GM19455 (cell line): ENCODE data around the gene ZNF107.
A peak's percentile ranks its signal among the peaks of the same experiment; 100 is the strongest.

ENCODE experiments used
- ATAC-seq: cut with Tn5 transposase; IDR thresholded peaks from one replicate; pipeline ENCODE4 v1.9.1; 2021; ENCODE audit not compliant: unreplicated experiment

The ZNF107 gene

GRCh38 chr7:64665980-64666662 lies at the start of gene ZNF107:
TSS of gene ZNF107 (plus strand) at chr7:64666133. CDS start at chr7:64666283, 150 bp downstream.
- ATAC-seq: peak; percentile 99

- no peak for ATAC-seq
Measured at GRCh38 chr7:64618785-64619456, 47.0 kb upstream of the ZNF107 start.

- ATAC-seq: no peak
Measured at GRCh38 chr7:64619705-64620104, 46.2 kb upstream of the ZNF107 start.

- ATAC-seq: no peak
Measured at GRCh38 chr7:64621656-64622055, 44.3 kb upstream of the ZNF107 start.

GRCh38 chr7:64625114-64626082 lies 40.5 kb upstream of the ZNF107 start:
- ATAC-seq: no peak

GRCh38 chr7:64626083-64626469 lies 39.9 kb upstream of the ZNF107 start:
- ATAC-seq: no peak

GRCh38 chr7:64626557-64626956 lies 39.4 kb upstream of the ZNF107 start:
- ATAC-seq: no peak

GRCh38 chr7:64628192-64628591 lies 37.7 kb upstream of the ZNF107 start:
- no peak for ATAC-seq

- ATAC-seq: no peak
Measured at GRCh38 chr7:64628721-64629120, 37.2 kb upstream of the ZNF107 start.

- ATAC-seq: no peak
Measured at GRCh38 chr7:64630496-64630895, 35.4 kb upstream of the ZNF107 start.

GRCh38 chr7:64632029-64632428 lies 33.9 kb upstream of the ZNF107 start:
- ATAC-seq: no peak

GRCh38 chr7:64633401-64633800 lies 32.5 kb upstream of the ZNF107 start:
- ATAC-seq: no peak

GRCh38 chr7:64634406-64635062 lies 31.4 kb upstream of the ZNF107 start:
- ATAC-seq: no peak

- ATAC-seq: no peak
Measured at GRCh38 chr7:64636386-64636785, 29.5 kb upstream of the ZNF107 start.

- no peak for ATAC-seq
Measured at GRCh38 chr7:64637521-64638445, 28.1 kb upstream of the ZNF107 start.

- no peak for ATAC-seq
Measured at GRCh38 chr7:64638822-64639221, 27.1 kb upstream of the ZNF107 start.

GRCh38 chr7:64639267-64640001 lies 26.5 kb upstream of the ZNF107 start:
- no peak for ATAC-seq

GRCh38 chr7:64640504-64640903 lies 25.4 kb upstream of the ZNF107 start:
- ATAC-seq: no peak

- no peak for ATAC-seq
Measured at GRCh38 chr7:64642046-64642445, 23.9 kb upstream of the ZNF107 start.
